GM12878 (cell line): Measurements from ENCODE around the gene RSRP1.
"Not testable (repeated sequence)": the region's sequence is repeated elsewhere in the genome, so short reads cannot be mapped to it uniquely, and the experiment has no call there.

Experiments used
- BCL3 ChIP-seq: IDR thresholded peaks from 2 replicates; pipeline ENCODE4 v1.6.1; 2011; ENCODE audit warnings: borderline replicate concordance, low read depth, mild to moderate bottlenecking, moderate library complexity, low read length; ENCODE audit not compliant: insufficient read depth, poor library complexity, severe bottlenecking
- CEBPB ChIP-seq, 2 experiments: fragments of 150-350 bp in 1 of 2; IDR thresholded peaks; 2 replicates each; pipeline ENCODE4 v1.6.1; 2012 to 2014; ENCODE audit warnings: low read depth in 2 of 2, low read length in 2 of 2, borderline replicate concordance in 1 of 2, inconsistent platforms in 1 of 2
- CHD1 ChIP-seq: IDR thresholded peaks from 2 replicates; pipeline ENCODE4 v1.6.1; 2012; ENCODE audit warnings: low read depth, low read length, improper control_type of control experiment
- CREB1 ChIP-seq: IDR thresholded peaks from 2 replicates; pipeline ENCODE4 v1.6.1; 2012; ENCODE audit warnings: low read depth, mild to moderate bottlenecking, inconsistent platforms
- MXI1 ChIP-seq: fragments of 150-350 bp; IDR thresholded peaks from 2 replicates; pipeline ENCODE4 v1.6.1; 2011; ENCODE audit warnings: low read depth, mild to moderate bottlenecking, inconsistent platforms, low read length, improper control_type of control experiment
- POLR2AphosphoS2 ChIP-seq: IDR thresholded peaks from 2 replicates; pipeline ENCODE4 v1.6.1; 2011; ENCODE audit warnings: low read depth, mild to moderate bottlenecking, low read length, improper control_type of control experiment, moderate library complexity
- USF2 ChIP-seq: IDR thresholded peaks from 2 replicates; pipeline ENCODE4 v1.6.1; 2011; ENCODE audit warnings: low read depth, low read length, improper control_type of control experiment, borderline replicate concordance

GRCh38 chr1:25287164-25287563, 39.9 kb upstream of the RSRP1 start:
- not testable (repeated sequence) for TF ChIP-seq USF2; POLR2AphosphoS2; BCL3; MXI1; CHD1; CEBPB (IDR thresholded peaks at IDR 0.05; ENCODE audit: borderline replicate concordance in 1 of 2, low read depth in 2 of 2, low read length in 2 of 2); CREB1
